Measurements from ENCODE around the gene PRKAB2. TPM values are rescaled to one million over a fixed set of nuclear protein-coding genes. Genes with fewer than 3 reads are reported as not detected.
"Not testable (repeated sequence)": the region's sequence is repeated elsewhere in the genome, so short reads cannot be mapped to it uniquely, and the experiment has no call there.

Gene PRKAB2
- total RNA-seq, 1 donor from 2014 or later, result 23.2 TPM

DNA sequence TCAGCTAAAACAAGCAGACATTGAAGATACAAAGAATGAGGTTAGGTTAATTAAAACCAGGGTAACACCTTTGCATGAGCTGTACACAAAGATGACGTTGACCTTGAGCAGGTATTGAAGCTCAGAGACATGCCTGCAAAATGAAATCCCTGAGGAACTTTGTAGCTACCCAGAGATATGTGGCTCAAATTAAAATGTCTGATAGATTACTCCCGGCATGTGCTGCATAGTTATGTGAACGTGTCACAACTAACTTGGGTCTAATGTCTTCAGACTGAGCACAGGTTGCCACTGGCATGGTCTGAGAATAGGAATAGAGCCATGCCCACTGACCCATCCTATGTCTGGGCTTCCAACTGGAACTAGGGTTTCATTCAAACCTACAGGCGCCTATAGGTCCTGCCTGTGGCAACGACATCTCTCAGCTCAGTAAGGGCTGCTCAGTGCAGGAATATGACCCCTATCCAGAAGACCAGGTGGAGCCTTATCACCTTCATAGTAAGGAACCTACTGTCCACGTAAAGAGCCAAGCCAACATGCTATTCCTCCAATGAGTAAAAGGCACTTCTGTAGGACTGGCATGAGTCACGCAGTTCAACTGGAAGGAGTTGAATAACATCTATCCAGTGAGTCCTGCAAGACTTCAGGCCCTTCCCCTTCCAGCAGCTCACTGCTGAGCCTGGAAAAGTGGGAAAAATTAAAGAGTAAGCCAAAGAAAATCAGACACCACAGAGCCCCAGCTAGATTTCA lies 60.7 kb downstream of the PRKAB2 start:
- TF ChIP-seq, protein P1, sequence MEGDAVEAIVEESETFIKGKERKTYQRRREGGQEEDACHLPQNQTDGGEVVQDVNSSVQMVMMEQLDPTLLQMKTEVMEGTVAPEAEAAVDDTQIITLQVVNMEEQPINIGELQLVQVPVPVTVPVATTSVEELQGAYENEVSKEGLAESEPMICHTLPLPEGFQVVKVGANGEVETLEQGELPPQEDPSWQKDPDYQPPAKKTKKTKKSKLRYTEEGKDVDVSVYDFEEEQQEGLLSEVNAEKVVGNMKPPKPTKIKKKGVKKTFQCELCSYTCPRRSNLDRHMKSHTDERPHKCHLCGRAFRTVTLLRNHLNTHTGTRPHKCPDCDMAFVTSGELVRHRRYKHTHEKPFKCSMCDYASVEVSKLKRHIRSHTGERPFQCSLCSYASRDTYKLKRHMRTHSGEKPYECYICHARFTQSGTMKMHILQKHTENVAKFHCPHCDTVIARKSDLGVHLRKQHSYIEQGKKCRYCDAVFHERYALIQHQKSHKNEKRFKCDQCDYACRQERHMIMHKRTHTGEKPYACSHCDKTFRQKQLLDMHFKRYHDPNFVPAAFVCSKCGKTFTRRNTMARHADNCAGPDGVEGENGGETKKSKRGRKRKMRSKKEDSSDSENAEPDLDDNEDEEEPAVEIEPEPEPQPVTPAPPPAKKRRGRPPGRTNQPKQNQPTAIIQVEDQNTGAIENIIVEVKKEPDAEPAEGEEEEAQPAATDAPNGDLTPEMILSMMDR (IDR thresholded peaks at IDR 0.05; ENCODE audit: insufficient read depth, low read length, severe bottlenecking), result no peak
- H3K36me3 ChIP-seq (ENCODE audit: control insufficient read depth, insufficient read depth, low read length), result no peaks in the 10 kb centered on the region
- FAIRE-seq, result peak; percentile 28
- peak; percentile 22 for DNase-seq (ENCODE audit: low read depth)
- H3K27me3 ChIP-seq (ENCODE audit: control insufficient read depth, insufficient read depth, low read length), result no peaks in the 10 kb centered on the region
- H3K4me3 ChIP-seq (ENCODE audit: low read depth, low read length), result no peak overlapping the region

DNA sequence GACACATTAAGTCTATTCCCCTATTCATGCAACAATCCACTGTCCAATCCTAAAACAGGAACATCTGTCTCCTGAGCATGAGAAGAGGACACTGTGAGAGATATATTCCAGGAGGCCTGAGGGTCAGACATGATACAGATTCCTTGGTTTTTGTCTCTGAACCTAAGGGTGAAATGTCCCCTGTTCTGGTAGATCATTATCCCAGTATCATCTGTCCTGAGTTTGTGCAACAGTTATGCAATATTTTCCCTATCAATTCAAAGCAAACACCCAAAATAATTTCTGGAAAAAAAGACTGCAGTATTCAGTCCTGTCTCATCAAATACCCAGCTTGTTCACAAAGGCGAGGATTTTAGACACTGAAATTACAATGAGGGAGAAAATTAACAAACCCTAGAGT lies 61.4 kb downstream of the PRKAB2 start:
- TF ChIP-seq, protein P1 (IDR thresholded peaks at IDR 0.05; ENCODE audit: insufficient read depth, low read length, severe bottlenecking), result no peak
- FAIRE-seq (no peak), DNase-seq (ENCODE audit: low read depth) (no peak)
- Histone ChIP-seq H3K27me3 (ENCODE audit: control insufficient read depth, insufficient read depth, low read length) (no peaks in the 10 kb centered on the region), H3K4me3 (ENCODE audit: low read depth, low read length) (no peak overlapping the region), H3K36me3 (ENCODE audit: control insufficient read depth, insufficient read depth, low read length) (no peaks in the 10 kb centered on the region)

DNA sequence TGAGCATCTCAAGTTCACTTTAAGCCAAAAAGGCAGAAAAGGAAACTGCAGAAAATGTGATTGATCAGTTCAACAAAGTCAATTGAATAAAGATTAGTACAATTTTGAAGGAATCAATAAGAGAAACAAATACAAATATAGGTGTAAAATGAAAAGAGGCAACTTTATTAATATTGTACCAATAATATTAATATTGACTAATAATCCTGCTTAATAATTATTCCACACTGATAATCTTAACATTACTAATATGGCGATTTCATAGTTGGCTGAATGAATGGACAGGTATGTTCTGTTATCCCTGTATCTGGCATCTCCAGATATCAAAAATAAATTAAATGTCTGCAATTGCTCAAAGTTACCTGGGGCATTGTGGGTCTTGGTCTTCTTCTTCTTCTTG lies 61.8 kb downstream of the PRKAB2 start:
- Histone ChIP-seq H3K27me3 (ENCODE audit: control insufficient read depth, insufficient read depth, low read length) (no peaks in the 10 kb centered on the region), H3K4me3 (ENCODE audit: low read depth, low read length) (no peak overlapping the region), H3K36me3 (ENCODE audit: control insufficient read depth, insufficient read depth, low read length) (no peaks in the 10 kb centered on the region)
- TF ChIP-seq, protein P1 (IDR thresholded peaks at IDR 0.05; ENCODE audit: insufficient read depth, low read length, severe bottlenecking), result no peak
- DNase-seq (ENCODE audit: low read depth), result no peak
- no peak for FAIRE-seq

DNA sequence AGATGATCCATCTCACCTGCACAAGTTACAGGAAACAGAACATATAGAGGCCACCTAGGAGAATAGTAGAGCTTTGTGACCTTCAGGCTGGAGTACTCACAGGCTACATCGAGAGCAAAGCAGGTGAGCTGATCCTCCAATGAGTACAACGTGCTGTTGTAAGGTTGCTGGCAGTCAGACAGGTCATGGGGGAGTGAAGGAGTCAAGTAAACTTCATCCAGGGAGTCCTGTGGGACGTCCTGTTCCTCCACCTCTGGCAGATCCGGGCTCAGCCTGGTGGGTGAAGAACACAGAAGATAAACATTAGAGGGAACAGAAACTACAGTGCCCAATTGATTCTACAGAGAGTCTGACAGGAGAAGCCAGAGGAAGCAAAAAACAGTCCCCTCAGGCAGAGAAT lies 62.5 kb downstream of the PRKAB2 start:
- H3K27me3 ChIP-seq (ENCODE audit: control insufficient read depth, insufficient read depth, low read length), result no peaks in the 10 kb centered on the region
- no peaks in the 10 kb centered on the region for H3K36me3 ChIP-seq (ENCODE audit: control insufficient read depth, insufficient read depth, low read length)
- TF ChIP-seq, protein P1 (IDR thresholded peaks at IDR 0.05; ENCODE audit: insufficient read depth, low read length, severe bottlenecking), result no peak
- no peak for FAIRE-seq
- no peak overlapping the region for H3K4me3 ChIP-seq (ENCODE audit: low read depth, low read length)
- no peak for DNase-seq (ENCODE audit: low read depth)

DNA sequence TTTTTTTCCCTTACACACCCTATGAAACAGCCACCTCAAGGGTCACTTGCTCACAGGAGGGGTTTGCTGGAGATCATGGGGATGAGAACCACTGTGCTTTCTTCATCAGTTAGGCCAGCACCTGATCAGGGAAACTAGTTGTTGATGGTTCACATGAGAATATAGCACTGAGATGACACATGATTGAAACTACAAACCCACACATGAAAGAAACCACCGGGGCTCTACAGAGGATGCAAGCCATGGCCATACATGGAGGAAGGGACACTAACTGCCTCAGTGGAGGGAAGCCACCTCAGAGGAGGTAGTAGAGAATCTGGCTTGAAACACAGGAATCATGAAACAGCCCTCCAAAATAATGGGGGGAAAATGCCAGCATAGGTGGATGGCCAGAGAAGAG lies 63.2 kb downstream of the PRKAB2 start:
- FAIRE-seq (no peak), DNase-seq (ENCODE audit: low read depth) (no peak)
- Histone ChIP-seq H3K4me3 (ENCODE audit: low read depth, low read length) (no peak overlapping the region), H3K27me3 (ENCODE audit: control insufficient read depth, insufficient read depth, low read length) (no peaks in the 10 kb centered on the region), H3K36me3 (ENCODE audit: control insufficient read depth, insufficient read depth, low read length) (no peaks in the 10 kb centered on the region)
- TF ChIP-seq, protein P1 (IDR thresholded peaks at IDR 0.05; ENCODE audit: insufficient read depth, low read length, severe bottlenecking), result no peak

DNA sequence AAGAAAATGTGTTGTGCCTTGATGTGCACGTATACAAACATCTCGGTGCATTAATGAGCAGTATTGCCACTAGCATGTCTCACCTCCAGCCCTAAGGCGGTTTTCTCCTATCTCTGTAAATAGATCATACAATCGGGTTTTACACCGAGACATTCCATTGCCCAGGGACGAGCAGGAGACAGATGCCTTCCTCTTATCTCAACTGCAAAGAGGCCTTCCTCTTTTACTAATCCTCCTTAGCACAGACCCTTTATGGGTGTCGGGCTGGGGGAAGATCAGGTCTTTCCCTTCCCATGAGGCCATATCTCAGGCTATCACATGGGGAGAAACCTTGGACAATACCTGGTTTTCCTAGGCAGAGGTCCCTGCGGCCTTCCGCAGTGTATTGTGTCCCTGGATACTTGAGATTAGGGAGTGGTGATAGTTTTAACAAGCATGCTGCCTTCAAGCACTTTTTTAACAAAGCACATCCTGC lies 65.8 kb downstream of the PRKAB2 start:
- H3K27me3 ChIP-seq (ENCODE audit: control insufficient read depth, insufficient read depth, low read length); H3K4me3 ChIP-seq (ENCODE audit: low read depth, low read length); FAIRE-seq; H3K36me3 ChIP-seq (ENCODE audit: control insufficient read depth, insufficient read depth, low read length); DNase-seq (ENCODE audit: low read depth): not testable (repeated sequence)
